ENCODE measurements around the gene SETBP1.

SETBP1 gene

DNA sequence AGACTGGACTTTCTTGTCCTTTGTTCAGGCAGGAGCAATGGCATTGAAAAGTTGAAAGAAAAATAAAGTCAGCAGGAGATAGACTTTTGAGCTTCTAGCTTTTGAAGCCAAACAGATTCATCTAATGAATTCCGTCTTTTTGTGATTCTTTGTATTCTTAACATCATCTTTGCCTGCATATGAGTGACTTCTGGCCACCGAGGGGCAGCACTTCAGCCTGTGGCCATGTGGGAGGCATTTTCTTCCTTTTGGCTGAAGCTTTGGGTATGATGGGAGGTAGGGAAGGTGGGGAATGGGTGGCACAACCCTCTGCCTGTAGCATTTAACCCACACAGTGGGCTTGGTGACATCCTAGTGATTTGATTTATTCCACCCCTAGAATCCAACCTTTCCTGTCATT is 220.6 kb downstream of the SETBP1 start:
- DNase-seq (ENCODE audit: low read depth), result no peak

DNA sequence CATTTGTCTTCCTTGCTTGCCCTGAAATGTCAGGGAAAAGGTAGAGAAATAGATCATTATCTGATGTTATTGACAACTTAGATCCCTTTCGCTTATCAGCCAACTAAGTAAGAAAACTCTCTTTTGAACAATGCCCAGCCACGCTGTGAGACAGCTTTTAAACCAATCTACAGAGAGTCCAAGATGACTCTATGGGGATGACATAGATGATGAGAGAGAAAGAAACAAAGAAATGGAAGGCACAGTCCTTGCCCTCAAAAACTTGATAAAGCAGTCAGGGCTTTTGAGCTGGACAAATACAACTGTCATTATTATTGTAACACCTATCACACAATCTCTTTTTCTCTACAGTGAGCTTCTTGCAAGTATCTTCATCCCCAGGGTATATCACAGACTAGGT is 222.6 kb downstream of the SETBP1 start:
- DNase-seq (ENCODE audit: low read depth), result no peak

DNA sequence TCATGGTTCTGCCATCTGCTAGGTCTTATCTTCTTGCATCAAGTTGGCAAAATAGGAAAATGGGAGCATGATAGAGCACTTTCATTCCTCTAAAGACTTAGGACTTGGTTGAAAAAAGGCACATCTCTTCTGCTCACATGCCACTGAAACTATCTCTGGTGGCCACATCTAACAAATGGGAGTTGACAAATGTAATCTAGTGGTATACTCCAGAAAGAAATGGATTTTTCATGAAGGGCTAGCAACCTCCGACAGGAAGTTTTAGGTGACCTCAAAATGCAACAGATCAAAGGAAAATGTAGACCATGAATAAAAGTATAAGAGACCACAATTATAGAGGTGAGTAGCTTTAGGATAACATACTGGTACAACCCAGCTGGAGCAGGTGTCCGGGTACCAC is 224.1 kb downstream of the SETBP1 start:
- no peak for DNase-seq (ENCODE audit: low read depth)

DNA sequence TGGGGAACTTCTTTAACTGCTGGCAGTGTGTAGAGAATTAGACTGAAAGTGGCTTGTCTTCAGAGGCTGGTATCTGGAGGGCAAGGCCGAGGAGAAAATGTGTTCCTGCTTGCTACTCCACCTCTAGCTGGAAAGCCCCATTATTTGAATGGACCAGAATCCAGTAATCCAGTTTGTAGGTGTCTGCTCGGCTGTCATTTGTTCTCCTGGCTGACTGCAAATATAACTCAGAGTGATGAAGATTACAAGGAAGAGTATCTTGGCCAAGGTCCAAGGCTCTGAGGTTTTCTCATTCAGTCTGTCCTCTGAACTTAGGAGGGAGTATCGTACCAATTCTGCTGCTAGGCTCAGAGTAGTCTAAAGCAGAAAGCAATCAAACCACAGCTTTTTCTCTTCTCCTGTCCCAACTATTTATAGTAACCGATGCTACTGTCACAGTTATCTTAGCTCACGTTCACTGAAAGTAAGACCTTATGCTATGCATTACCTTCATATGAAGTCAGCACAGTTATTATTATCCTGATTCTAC is 228.6 kb downstream of the SETBP1 start:
- DNase-seq (ENCODE audit: low read depth), result no peak

DNA sequence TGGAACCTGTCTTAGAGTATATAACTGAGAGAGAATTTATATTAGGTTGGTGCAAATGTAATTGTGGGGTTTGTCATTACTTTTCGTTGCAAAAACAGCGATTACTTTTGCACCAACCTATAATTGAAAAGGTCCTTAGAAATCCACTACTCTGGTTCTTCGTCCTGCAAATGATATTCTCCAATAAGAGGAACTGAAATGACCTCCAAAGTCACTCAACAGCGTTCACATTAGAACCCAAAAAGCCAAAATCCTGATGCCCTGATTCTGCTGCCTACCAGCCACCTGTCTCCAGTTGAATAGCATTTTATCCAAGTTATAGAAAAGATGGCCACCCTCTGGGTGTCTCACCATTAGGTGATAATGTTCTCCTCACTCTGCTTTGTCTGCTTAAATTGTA is 230.6 kb downstream of the SETBP1 start:
- no peak for DNase-seq (ENCODE audit: low read depth)

DNA sequence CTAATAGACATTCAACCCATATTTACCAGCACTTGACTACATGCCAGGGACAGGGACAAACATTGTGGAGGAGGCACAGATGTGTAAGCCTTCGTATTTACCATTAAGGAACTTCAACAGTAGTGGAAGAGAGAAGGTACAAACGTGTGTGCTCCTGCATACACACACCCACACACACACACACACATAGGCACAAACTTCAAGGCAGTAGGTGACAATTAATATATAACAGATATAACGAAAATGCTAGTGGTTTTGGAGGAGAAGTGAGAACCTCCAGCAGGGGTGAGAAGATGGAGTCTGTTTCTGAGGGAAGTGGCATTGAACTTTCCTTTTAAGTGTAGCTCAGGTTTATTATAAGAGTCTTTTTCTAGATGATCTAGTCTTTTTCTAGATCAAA is 231.1 kb downstream of the SETBP1 start:
- DNase-seq (ENCODE audit: low read depth), result no peak

DNA sequence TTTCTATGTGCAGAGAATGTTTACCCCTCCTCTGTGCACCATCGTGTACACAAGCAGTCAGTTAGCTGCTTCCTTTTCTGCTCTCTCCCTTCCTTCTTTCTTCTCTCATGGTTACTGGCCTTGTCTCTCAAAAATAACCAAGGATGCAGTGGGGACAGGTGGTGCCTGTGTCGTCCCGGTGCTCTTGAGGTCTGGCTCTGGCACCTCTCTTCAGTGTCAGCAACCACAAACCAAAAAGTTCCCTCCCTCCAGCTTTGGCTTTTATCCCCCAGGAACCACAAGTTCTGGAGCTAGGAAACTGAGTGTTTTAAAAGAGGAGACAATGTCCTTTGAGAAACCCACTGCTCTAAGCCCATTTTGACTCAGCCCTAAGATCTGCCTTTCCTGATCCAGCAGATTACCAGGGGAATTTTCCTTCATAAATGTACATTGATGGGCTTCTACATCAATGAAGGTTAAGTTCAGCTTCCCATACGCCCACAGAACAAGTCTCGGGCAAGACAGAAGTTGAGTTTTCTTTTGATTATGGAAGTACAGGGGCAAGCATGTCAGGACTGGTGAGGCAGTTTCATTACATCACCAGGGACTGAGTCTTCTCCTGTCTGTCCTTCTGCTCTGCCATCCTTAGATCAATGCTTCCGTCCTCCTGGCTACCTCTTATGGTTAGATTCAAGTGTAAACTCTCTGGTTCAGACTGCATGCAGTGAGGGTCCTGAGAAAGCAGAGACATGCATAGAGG is 232.2 kb downstream of the SETBP1 start:
- DNase-seq (ENCODE audit: low read depth), result no peak

DNA sequence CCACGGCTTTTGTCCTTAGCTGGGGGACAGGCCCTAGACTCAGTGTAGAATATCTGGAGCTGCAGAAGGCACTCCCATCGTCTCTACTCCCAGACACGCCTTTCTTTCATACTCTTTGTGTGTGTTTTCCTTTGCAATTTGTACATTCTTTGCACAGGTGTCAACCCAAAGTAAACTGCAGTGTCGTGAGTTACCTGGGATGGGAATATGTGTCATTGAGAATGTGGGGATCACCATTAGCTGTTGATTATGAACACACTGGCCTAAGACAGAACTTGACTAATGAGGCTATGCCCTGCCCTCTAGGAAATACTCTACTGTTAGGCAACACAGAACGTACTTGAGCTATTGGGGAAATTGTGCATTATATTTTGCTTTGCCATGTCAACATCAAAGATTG is 233.3 kb downstream of the SETBP1 start:
- DNase-seq (ENCODE audit: low read depth), result no peak

DNA sequence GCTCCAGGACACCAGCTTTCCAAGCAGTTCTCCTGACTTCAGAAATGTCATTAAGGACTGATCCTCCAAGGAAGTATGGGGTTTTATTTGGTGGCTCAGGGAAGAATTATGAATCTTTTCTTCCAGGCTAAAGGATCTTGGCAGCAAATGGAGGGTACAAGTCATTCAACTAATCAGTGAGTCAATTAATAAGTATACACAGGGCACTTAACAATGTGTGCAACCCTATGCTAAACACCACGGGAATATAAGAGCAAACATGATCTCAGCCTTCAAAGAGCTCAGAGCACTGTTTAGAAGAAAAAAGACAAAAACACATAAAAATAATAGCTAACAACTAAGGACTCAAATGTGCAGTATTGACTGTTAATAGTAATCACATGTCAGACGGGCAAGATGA is 234.5 kb downstream of the SETBP1 start:
- DNase-seq (ENCODE audit: low read depth), result no peak

DNA sequence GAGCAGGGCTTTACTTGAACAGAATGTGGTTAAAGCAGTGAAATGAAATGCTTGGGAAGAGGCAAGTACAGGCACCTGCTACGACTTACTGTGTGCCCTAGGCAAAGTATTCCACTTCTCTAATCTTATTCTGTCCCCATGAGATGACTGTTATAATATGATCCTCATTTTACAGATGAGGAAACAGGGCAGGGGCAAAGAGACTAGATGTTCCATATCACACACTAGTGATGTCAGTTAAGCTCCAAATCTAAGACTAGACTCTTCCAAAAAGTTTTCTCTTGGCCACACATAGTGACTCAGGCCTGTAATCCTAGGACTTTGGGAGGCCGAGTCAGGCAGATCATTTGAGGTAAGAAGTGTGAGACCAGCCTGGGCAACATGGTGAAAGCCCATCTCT is 235.0 kb downstream of the SETBP1 start:
- DNase-seq (ENCODE audit: low read depth), result no peak

DNA sequence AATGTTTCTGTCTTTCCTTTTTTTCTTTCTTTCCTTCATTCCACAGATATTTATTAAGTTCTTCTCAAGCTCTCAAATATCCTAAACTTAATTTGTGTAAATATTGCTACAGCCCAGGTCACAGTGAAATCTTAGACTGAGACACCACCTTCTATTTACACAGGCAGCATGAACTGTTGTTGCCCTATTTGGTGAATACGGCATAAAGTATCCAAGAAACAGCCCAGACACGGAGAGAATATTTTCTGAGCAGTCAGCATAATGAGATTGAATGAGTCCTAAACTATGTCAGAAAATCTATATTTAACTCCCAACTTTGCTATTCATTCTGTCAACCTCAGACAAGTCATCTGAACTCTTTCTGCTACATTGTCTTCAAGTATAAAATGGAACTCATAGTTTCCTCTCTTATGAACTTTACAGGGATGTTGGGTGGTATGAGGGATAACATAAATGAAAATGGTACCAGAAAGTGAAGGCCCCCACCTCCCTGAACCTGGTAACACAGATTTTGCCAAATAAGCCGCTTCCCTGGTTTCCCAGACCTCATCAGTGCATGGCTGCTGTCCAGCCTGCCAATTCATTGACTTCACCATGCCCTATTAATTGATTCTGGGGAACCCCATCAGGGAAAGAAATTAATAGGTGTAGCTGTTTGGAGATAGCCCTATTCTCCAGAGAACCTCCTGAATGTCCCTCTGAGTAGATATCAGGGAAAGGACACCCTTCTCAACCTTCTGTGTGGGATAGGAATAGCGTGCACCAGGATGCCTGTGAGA is 235.9 kb downstream of the SETBP1 start:
- DNase-seq (ENCODE audit: low read depth), result no peak

DNA sequence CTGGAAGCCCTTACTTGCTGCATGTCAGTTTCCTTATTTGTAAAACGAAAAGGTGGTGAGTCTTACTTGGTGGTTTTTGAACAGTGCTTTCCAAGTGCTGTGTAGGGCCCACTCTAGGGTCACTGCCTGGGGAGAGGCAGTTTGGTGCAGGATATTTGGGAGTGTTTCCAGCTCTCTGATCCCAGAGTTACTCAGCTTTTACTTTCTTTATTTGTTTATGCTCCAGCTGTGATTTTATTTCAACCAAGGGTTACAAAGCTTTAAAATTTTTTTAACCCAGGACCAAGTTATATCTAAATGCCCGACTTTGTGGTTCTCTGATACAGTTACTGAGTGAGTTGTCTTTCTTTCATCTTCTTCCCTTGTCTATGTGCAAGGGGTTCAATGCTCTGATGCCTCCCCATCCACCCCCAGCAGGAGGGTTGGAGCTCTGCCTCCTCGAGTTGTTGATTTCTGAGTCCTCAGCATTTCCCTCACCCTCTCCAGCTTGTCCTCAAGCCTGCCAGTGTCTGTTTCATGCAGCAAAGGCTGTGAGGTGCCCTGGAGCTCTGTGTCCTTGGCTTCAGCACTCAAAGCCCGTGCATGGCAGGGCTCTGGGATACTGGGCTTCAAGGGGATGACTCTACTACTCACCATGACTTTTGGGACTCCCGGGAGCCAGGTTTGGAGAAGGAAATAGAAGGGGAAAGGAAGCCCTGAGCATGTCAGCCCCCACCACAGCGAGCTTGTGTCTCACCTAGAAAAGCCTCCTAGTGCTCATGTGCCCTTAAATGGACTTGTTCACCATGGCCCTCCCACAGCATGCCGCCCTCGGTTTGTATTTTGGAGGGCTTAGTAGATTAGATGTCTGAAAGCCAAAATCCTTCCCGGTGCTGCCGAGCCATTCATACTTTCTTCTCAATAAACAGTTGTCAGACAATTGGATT is 236.8 kb downstream of the SETBP1 start:
- DNase-seq (ENCODE audit: low read depth), result no peak

DNA sequence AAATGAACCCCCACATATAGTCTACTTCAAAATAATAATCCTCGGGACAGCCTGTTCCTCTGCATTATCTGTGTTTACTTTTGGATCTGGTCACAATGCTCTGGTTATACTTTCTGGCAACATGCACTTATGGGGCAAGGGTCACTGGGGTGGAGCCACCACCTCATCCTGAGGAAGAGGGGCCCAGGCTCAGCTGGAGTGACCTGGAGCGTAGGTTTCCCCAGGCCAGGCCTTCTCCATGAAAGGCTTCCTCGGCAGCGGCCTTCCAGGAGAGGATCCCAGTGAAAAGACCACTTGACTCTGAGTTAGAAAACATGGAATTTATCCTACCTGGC is 237.4 kb downstream of the SETBP1 start:
- no peak for DNase-seq (ENCODE audit: low read depth)

DNA sequence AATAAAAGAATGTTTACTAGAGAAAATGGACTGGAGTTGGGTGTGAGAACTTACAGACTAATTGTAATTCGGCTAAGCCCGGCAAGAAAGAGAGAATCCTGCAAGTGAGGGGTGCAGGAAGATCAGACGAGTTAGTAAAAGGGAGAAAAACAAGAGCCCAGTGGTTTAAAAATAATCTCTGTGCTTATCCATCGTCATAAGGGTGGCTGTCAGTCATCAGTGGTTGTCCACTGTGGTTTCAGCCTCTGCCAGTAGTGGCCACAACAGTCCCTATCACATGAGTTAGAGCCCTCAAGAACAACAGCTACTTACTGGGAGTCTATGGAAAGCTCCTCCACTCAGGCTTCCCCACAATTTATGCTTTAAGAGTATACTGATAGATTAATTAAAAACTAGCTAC is 239.8 kb downstream of the SETBP1 start:
- DNase-seq (ENCODE audit: low read depth), result no peak

DNA sequence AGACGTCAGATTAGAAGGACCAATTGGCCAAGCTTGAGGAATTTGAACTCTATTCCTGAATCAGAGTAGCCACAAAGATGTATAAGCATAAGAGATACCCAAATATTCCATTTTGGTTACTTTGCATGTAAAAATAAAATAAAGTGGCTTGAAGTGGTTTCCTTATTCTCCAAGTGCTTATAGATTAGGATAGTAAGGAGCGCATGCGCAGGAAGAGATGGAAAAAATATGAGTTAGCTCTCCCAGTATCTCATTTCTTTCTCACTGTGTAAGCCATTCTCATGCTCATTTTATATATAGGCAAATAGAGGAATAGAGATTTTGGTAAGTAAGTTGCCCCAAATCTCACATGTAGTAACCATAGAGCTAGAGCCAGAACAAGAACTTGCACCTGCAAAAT is 241.3 kb downstream of the SETBP1 start:
- no peak for DNase-seq (ENCODE audit: low read depth)

DNA sequence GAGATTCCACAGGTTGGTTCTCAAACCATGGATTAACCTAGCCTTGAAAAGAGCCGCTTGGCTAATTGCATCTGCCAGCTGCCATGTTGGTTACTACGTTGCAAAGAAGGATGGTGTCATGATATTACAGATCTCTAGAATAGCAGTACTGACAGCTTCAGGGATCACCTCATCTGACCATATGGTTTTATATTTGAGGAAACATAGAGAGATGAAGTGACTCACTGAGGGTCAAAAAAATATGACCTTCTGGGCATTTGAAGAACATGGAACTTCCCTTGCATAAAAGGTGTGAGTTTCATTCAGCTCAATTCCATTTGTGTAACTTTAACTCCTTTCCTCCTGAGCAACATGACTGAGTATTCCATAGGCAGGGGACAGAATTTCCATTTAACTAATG is 242.3 kb downstream of the SETBP1 start:
- no peak for DNase-seq (ENCODE audit: low read depth)

DNA sequence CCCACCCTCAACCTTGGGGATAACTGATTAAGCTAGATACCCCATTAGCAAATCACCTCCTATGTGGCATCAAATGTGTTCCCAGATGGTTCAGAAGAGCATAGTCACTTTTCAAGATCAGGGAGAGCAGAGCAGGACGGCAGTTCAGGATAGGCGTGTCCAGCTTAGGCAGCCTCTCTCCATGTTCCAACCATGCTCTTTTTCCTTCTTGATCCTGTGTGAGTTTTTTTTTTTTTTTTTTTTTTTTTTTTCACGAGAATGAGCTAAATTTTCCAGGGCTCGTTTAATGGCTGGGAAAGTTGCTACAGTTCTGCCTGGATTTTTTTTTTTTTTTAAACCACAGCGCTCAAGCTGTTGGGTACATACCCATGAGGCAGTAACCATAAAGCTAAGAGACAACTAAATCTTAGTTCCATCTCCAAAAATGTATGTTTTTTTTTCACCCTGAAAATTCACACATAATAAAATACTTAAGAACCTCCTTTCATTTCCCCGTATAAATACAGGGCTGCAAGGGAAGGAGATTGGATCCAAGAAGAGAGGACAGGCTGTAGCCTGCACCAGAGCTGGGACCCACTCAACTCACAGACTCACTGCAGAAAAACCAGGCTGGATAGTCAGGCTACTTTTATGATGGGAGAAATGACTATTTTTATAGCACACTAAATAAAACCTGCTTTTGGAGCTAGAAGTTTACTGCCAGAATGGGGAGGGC is 244.3 kb downstream of the SETBP1 start:
- DNase-seq (ENCODE audit: low read depth), result no peak

DNA sequence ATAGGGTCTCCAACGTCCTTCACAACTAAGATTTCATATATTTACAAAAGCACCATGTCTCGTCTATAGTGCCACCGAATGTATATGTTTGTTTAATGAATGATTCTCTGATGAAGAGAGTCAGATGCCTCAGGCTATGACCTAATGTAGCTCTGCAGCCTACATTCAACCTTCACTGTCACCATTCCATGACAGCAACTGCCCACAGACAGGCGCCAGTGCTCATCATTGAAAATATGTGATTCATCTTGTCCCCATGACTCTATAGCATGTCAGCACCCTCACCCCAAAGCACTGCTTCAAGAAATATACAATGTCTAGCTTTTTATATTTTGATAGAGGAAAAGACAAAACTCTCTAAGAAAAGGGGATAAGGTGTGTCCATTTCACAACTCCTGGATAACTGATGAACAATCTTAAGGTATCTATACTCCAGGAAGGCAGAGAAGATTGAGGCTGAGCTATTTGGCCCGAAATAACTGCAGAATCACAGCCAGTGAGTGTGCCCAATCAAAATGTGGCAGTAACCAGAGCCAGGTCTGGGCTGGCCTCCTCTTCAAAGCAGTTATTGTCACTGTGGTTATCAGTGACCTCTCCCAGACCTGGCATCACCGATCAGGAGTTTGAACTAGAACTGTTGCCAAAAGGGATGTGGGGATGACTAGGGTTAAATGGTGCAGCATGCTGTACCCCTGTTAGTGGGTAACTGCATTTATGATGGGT is 246.6 kb downstream of the SETBP1 start:
- no peak for DNase-seq (ENCODE audit: low read depth)

DNA sequence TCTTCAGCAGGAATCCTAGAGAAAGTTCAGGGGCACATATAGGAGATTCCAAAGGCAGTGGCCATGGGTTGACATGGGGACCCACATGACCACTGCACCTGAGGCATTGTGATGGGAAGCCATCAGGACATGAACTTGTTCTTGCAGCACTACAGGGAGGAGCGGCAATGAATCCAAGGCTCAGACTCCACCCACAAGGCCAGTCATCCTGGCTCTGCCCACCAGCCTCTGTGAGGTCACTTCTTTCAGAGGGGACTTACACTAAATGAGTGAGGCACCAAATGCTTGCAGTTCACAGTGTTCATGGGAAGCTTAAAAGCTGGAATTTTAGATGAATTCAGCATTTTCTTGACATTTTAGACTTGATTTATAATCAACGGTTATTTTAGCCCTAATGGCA is 254.2 kb downstream of the SETBP1 start:
- no peak for DNase-seq (ENCODE audit: low read depth)

DNA sequence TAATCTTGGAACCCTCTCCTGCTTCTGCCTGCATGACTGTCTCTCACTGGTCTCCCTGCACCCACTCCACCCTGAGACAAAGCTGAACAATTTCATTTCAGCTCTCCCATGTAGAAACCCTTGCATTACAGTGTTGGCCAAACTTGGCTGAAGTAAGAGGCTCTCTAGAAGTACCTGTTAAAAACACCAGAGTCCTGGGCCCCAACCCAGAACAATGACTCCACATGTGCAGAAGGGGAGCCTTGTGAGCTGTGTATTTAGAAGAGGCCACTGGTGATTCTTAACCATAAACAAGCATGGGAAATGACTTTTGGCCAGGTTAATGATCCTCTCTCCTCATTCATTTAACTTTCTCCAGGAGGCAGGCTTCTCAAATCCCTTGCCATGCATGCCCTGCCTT is 254.8 kb downstream of the SETBP1 start:
- DNase-seq (ENCODE audit: low read depth), result no peak

DNA sequence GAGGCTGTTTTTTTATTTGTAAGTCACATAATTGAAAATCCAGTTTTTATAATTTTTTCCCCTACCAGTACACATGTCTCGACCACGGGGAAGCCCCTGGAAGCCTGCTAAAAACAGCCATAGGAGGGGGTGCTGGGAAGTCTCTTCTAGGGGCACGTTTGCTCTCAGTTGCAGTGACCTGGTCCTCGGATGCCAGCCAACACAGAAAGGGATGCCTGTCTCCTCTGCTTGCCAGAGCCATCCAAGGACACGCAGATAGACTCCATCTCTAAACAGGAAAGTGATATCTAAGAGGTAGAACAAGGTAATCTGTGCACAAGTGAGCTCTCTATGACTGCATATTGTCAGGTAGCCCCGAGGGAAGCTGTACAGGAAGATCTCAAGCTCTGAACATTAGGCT is 255.8 kb downstream of the SETBP1 start:
- DNase-seq (ENCODE audit: low read depth), result no peak
